A673 (cell line): Measurements from ENCODE around the gene ATXN7L2. TPM values are rescaled to one million over a fixed set of nuclear protein-coding genes. Genes with fewer than 3 reads are reported as not detected.

Source experiments
- BruUV-seq: library from RNA; stranded (reverse); fragments of 400-500 nt; replicated peaks from 2 replicates; lab custom pipeline; 2021; lab: Mats Ljungman, UMichigan
- CTCF ChIA-PET: fragments of 300-600 bp; sonication (Branson Sonifier 250); formaldehyde crosslinking; loops from one replicate; lab custom pipeline; 2022; ENCODE audit warnings: antibody characterized with exemption; lab: Charles Lee
- POLR2A ChIA-PET: fragments of 300-600 bp; sonication (Branson Sonifier 250); formaldehyde crosslinking; loops from one replicate; lab custom pipeline; 2022; ENCODE audit warnings: antibody characterized with exemption; ENCODE audit not compliant: low non-redundant PET; lab: Charles Lee
- DNase-seq: peaks from one replicate; pipeline ENCODE4 v3.0.0-alpha.2; 2015; ENCODE audit warnings: low spot score
- H3K27ac ChIP-seq: fragments of 200-600 bp; sonication (generic); 2 replicates; pipeline ENCODE4 v1.5.1; 2016; ENCODE audit warnings: mixed run types, low read depth, mild to moderate bottlenecking, mixed read lengths, antibody characterized with exemption, low read length; ENCODE audit not compliant: poor library complexity, severe bottlenecking
- H3K27me3 ChIP-seq: fragments of 200-600 bp; sonication (generic); replicated peaks from 2 replicates; pipeline ENCODE4 v1.6.1; 2017; ENCODE audit warnings: mixed run types, low read depth, mild to moderate bottlenecking, mixed read lengths, antibody characterized with exemption, low read length; ENCODE audit not compliant: insufficient read depth, poor library complexity
- H3K36me3 ChIP-seq: fragments of 200-600 bp; sonication (generic); 2 replicates; pipeline ENCODE4 v1.6.1; 2016; ENCODE audit warnings: mixed run types, mild to moderate bottlenecking, mixed read lengths, antibody characterized with exemption, low read length; ENCODE audit not compliant: insufficient read depth, poor library complexity, severe bottlenecking
- H3K4me1 ChIP-seq: fragments of 200-600 bp; sonication (generic); 2 replicates; pipeline ENCODE4 v1.6.1; 2017; ENCODE audit warnings: mixed run types, mild to moderate bottlenecking, mixed read lengths, antibody characterized with exemption, low read length; ENCODE audit not compliant: insufficient read depth, poor library complexity, severe bottlenecking
- H3K4me3 ChIP-seq: fragments of 200-600 bp; sonication (generic); 2 replicates; pipeline ENCODE4 v1.5.1; 2016; ENCODE audit warnings: low read depth, mixed run types, mild to moderate bottlenecking, mixed read lengths, low read length; ENCODE audit not compliant: poor library complexity, severe bottlenecking
- H3K9me3 ChIP-seq: fragments of 200-600 bp; sonication (generic); 2 replicates; pipeline ENCODE4 v1.6.1; 2016; ENCODE audit warnings: mixed run types, low read depth, mild to moderate bottlenecking, mixed read lengths, antibody characterized with exemption, low read length; ENCODE audit not compliant: poor library complexity, severe bottlenecking
- EZH2 ChIP-seq: fragments of 200-600 bp; sonication (generic); IDR thresholded peaks from 2 replicates; pipeline ENCODE4 v1.6.1; 2017; ENCODE audit warnings: borderline replicate concordance, low read depth, mild to moderate bottlenecking, mixed read lengths, antibody characterized with exemption, low read length; ENCODE audit not compliant: poor library complexity, severe bottlenecking
- intact Hi-C: fragments of 100-400 bp; cut with micrococcal nuclease; formaldehyde crosslinking; loops from one replicate; pipeline ENCODE4 v1.10.0; 2022; ENCODE audit not compliant: unreplicated experiment
- total RNA-seq: library from RNA; stranded (reverse); gene quantifications from 2 replicates; pipeline ENCODE4 v1.2.3, GENCODE V29; 2021
- TF ChIP-seq, protein P1 (sequence below): fragments of 300-800, 200-600 bp; sonication (generic); conservative IDR thresholded peaks from 2 replicates; pipeline ENCODE4 v1.5.1; 2017; ENCODE audit warnings: low read depth, mild to moderate bottlenecking, antibody characterized with exemption, low read length, moderate library complexity, mixed read lengths

ATXN7L2 gene
- total RNA-seq, 1 experiment from 2014 or later: 16.3 TPM

DNA sequence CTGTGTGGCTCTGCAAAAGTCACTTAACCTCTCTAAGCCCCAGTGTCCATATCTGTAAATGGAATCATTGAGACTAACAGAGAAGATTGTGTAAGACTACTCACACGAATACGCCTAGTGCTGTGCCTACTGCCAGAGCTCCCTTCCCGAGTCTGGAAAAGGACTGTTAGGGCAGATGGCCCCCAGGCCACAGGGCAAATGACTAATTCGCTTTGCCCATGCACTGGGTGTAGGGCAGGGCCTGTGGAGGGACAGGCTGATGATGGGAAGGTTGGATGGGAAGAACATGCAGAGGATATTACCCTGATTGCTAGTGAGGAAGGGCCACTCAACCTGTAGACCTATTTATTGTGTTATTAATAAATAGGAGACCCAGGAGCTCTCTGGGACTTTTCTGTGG, 51.8 kb downstream of the ATXN7L2 start:
- H3K36me3 ChIP-seq: no peaks in the 10 kb centered on the region
- DNase-seq: no peak
- ChIA-PET CTCF (no interaction called here), POLR2A (interaction anchor here (0.6 kb wide), 2 partner anchors 21 to 65 kb away, joined by 4 read pairs; no protein-coding TSS in a partner anchor)
- intact Hi-C loops: no loop called here
- no peaks in the 10 kb centered on the region for H3K9me3 ChIP-seq
- BruUV-seq: no TSS peak
- H3K27me3 ChIP-seq: no peaks in the 10 kb centered on the region
- peaks cover 4% of the 10 kb centered on the region for H3K4me1 ChIP-seq
- no peak overlapping the region for H3K27ac ChIP-seq
- no peak for TF ChIP-seq EZH2
- TF ChIP-seq, protein P1, sequence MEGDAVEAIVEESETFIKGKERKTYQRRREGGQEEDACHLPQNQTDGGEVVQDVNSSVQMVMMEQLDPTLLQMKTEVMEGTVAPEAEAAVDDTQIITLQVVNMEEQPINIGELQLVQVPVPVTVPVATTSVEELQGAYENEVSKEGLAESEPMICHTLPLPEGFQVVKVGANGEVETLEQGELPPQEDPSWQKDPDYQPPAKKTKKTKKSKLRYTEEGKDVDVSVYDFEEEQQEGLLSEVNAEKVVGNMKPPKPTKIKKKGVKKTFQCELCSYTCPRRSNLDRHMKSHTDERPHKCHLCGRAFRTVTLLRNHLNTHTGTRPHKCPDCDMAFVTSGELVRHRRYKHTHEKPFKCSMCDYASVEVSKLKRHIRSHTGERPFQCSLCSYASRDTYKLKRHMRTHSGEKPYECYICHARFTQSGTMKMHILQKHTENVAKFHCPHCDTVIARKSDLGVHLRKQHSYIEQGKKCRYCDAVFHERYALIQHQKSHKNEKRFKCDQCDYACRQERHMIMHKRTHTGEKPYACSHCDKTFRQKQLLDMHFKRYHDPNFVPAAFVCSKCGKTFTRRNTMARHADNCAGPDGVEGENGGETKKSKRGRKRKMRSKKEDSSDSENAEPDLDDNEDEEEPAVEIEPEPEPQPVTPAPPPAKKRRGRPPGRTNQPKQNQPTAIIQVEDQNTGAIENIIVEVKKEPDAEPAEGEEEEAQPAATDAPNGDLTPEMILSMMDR: no peak
- no peak overlapping the region for H3K4me3 ChIP-seq

DNA sequence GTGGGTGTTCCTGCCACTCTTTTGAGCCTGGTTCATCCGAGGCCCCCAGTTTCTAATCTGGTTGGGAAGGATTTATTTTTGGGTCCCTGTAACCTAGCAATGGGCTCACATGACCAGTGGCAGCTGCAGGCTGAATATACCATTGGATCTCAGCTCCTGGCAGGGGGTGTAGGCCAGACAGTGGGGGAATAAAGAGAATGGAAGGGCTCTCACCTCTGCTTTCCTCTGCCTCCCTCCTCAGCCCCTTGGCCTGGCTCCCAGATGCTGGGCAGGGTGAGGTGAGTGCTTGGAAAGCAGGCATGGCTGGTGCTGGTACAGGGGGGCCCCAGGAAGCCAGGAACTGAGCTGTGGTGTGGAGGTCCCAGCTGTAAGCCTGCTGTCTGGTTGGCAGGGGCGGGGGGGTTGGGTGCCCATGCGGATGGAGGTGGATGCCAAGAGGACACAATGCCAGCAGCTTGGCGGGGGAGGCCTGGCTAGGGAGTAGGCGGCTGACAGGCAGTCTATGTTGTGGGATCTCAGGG, 52.3 kb downstream of the ATXN7L2 start:
- H3K4me3 ChIP-seq: no peak overlapping the region
- ChIA-PET POLR2A (interaction anchor here (0.6 kb wide), 1 partner anchor 64 kb away, joined by 4 read pairs; no protein-coding TSS in a partner anchor), CTCF (interaction anchor here (0.5 to 1.0 kb wide), 2 partner anchors 10 to 433 kb away, joined by 4 to 6 read pairs; no protein-coding TSS in a partner anchor)
- H3K4me1 ChIP-seq: peaks cover 4% of the 10 kb centered on the region
- TF ChIP-seq EZH2: no peak
- TF ChIP-seq, protein P1: no peak
- intact Hi-C loops: no loop called here
- BruUV-seq: no TSS peak
- DNase-seq: no peak
- no peak overlapping the region for H3K27ac ChIP-seq
- no peaks in the 10 kb centered on the region for H3K36me3 ChIP-seq
- H3K9me3 ChIP-seq: no peaks in the 10 kb centered on the region
- H3K27me3 ChIP-seq: no peaks in the 10 kb centered on the region

DNA sequence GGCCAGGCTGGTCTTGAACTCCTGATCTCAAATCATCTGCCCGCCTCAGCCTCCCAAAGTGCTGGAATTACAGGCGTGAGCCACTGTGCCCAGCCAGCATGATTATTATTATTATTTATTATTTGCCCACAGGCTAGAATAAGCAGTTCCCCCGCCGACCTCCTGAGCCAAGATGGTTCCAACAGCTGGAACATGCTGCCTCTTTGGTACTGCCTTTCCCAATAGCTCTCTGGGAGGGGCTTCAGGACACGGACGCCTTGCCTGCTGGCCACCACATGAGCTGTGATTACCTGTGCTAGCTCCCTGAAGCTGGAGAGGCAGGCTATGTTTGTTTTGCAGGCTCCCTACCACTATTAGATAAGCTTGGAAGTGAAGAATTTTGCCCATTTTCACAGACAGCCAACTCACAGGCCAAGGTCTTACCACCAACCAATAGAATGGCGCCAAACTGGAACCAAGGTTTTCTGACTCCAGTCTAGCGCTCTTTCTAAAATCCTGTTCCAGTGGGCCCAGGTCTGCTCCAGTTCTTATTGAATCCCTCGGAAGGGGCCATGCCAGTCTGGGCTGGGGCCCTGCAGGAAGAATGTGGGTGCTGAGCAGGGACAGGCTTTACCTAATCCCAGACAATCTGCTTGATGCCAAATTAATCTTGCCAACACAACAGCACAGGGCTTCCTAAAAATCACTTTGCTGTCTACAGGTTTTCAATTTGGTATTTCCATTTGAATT, 53.9 kb downstream of the ATXN7L2 start:
- ChIA-PET POLR2A (no interaction called here), CTCF (no interaction called here)
- intact Hi-C loops: no loop called here
- H3K4me1 ChIP-seq: peaks cover 2% of the 10 kb centered on the region
- no peaks in the 10 kb centered on the region for H3K36me3 ChIP-seq
- no peak overlapping the region for H3K4me3 ChIP-seq
- no peak overlapping the region for H3K27ac ChIP-seq
- no peaks in the 10 kb centered on the region for H3K27me3 ChIP-seq
- TF ChIP-seq, protein P1: no peak
- no peak for TF ChIP-seq EZH2
- DNase-seq: no peak
- H3K9me3 ChIP-seq: no peaks in the 10 kb centered on the region
- BruUV-seq: no TSS peak
